ENCODE data around the gene THOC1.

DNA sequence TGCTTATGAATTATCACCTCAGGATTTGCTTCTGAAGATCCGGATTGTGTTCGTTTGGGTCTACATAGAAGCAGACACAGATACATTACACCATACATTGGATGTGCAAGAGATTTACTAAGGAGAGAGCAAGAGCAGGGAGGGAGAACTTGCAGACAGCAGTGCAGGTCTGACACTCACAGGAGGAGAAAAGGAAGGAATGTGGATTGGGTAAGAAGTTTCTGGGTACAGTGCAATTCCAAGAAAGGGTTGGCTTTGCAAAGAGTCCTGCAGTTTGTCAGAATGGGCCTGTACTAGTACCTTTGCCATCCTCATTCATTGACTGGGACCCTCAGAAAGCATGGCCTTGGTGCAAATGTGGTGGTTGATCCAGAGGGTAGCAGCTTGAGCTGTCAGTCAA is 4.8 kb upstream of the THOC1 start:
- TF ChIP-seq, protein P1, sequence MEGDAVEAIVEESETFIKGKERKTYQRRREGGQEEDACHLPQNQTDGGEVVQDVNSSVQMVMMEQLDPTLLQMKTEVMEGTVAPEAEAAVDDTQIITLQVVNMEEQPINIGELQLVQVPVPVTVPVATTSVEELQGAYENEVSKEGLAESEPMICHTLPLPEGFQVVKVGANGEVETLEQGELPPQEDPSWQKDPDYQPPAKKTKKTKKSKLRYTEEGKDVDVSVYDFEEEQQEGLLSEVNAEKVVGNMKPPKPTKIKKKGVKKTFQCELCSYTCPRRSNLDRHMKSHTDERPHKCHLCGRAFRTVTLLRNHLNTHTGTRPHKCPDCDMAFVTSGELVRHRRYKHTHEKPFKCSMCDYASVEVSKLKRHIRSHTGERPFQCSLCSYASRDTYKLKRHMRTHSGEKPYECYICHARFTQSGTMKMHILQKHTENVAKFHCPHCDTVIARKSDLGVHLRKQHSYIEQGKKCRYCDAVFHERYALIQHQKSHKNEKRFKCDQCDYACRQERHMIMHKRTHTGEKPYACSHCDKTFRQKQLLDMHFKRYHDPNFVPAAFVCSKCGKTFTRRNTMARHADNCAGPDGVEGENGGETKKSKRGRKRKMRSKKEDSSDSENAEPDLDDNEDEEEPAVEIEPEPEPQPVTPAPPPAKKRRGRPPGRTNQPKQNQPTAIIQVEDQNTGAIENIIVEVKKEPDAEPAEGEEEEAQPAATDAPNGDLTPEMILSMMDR (IDR thresholded peaks at IDR 0.05), result no peak
- TF ChIP-seq POLR2A (IDR thresholded peaks at IDR 0.05; ENCODE audit: low read depth) (no peak), POLR2AphosphoS5 (IDR thresholded peaks at IDR 0.05) (no peak)

Measured in esophagus muscularis mucosa (tissue), 3 donors.